ENCODE data around the gene KCNH6.

KCNH6 gene, protein sequence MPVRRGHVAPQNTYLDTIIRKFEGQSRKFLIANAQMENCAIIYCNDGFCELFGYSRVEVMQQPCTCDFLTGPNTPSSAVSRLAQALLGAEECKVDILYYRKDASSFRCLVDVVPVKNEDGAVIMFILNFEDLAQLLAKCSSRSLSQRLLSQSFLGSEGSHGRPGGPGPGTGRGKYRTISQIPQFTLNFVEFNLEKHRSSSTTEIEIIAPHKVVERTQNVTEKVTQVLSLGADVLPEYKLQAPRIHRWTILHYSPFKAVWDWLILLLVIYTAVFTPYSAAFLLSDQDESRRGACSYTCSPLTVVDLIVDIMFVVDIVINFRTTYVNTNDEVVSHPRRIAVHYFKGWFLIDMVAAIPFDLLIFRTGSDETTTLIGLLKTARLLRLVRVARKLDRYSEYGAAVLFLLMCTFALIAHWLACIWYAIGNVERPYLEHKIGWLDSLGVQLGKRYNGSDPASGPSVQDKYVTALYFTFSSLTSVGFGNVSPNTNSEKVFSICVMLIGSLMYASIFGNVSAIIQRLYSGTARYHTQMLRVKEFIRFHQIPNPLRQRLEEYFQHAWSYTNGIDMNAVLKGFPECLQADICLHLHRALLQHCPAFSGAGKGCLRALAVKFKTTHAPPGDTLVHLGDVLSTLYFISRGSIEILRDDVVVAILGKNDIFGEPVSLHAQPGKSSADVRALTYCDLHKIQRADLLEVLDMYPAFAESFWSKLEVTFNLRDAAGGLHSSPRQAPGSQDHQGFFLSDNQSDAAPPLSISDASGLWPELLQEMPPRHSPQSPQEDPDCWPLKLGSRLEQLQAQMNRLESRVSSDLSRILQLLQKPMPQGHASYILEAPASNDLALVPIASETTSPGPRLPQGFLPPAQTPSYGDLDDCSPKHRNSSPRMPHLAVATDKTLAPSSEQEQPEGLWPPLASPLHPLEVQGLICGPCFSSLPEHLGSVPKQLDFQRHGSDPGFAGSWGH
- 0 to 1.5 (median 0) reads per million in 17 experiments for total RNA-seq

DNA sequence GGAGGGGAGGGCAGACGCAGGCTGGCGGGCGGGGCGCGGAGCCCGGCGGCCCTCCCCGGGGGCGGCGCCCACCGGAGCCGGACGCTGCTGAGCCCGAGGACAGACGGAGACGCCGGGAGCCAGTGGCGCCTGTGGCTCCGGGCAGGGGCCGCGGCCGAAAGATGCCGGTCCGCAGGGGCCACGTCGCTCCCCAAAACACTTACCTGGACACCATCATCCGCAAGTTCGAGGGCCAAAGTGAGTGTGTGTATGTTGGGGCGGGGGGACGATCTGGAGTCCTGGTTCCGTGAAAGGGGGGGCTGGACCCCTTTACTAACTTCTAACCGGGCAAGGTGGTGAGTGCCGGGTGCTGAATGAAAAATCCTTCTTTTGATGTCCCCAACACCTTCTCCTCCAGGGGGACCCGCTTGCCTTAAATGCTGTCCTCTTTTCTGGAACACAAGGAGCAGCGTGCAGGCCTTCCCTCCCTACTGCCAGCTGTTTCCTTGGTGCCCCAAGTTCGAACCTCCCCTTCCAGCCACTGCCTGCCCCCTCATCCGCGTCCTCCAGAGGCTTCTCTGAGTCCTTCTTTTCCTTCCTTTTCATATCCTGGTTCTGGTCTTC lies at the start of gene KCNH6:
KCNH6 (plus strand) TSS at position 106 of the 603 bp plus-strand sequence; CDS start at position 162, 56 bp downstream.
- no peak for DNase-seq

DNA sequence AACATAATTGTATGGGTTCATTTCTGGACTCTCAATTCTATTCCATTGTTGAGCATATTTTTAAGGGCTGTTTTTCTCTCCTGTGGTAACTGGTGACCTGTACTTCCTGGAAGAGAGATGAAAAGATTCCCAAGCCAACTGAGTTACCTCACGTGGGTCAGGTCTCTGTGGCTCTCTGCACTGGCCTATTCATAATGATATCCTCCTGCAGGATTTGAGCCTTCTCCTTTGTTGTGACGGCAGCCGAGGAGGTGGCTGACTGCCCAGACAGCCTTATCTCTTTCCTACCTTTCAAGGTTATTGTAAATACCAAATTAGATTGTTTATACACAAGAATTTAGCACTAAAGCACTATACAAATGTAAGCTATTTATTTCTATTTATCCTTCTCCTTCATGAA lies 49.0 kb upstream of the KCNH6 start:
- DNase-seq: no peak

DNA sequence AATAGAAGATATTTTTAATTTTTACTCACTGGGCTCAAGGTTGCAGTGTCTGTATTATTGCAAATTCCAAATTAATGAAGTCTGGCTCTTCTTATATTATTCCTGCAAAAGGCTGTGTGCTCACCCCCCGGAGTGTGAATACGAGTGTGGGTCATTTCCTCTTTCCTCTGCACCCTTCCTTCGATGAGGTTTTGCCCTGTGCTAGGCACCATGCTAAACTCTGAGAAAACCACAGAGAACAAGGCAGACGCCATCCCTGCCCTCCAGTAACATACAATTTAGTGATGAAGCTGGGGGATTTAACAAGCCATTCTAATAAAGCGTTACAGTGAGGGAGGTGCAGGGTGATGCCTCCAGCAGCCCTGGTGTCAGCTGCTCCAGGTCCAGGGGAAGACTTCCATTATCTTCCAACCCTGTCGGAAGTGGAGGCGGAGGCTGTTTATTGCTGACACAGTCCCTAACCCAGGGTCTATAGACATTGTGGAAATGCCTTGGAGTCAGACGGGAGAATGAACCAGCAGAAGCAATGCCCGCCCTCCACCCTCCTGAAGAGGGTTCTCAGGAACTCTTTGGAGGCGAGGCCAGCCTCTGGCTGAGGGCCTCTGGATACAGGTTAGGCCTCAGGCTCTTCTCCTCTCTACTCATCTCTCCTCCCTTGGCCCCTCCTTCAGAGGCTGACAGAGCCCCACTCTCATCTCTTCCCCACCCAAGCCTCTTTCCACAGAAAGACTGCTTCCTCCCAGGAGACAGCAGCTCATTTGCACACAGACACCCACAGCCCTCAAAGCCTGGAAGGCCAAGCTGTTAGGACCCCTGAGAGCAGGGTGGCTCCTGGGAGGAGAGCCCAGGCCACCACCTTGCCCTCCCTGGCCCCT lies 48.3 kb upstream of the KCNH6 start:
- no peak for DNase-seq

DNA sequence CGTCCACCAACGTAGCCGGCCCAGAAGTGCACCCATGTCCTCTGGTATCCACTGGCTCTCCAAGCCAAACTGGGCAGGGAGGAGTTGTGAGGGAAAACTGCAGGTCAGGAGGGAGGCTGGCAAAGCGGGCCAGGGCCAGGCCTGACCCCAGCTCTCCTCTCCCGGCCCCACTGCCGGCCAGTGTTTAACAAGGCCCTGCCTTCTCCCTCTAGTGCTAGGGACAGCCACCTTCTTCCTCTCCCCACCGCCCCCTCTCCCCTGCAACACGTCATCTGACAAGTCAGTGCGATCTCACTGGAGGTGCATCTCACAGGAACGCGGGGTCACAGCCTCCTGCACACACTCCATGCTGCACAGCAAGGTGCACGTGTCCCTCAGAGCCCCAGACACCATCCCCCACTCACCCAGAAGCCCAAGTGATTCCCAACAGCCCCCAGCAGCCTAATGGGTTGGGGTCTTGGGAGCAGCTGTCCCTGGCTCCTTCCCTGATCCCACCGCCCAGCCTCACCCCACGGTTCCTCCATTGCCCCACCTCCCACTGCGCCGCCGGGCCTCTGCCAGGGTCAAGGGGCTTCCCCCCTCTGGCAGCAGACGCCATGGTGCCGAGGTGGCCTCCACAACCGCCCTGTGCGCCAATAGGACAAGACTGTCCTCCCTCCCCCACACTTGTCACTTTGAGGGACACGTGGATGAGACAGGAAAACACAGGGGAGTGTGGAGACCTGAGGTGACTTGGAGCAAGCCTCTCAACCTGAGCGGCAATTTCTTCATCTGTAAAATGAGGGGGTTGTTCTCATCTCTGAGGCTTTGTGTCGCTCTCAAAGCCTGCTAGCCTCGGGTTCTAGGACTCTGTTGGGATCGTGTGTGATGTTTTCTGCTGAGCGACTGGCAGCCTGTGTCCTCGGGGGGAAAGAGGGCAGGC lies 47.4 kb upstream of the KCNH6 start:
- DNase-seq: no peak

DNA sequence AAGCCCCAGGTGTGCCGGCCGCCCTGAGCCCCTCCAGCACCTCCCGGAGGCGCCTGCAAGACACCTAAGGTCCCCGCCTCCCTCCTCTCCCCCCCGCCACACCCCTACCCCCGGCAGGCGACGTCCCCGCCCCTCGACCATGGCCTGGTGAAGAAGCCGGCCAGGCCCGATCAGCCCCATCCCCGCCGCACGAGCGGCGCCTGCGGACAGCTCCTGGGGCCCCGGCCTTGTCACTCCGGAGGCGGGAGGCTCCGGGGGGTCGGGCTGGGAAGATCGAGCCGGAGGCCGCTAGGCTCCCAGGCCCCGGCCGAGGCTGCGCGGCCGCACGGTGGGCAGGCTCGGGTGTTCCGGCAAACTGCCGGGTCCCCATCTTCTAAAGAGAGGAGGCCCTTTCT lies 46.7 kb upstream of the KCNH6 start:
- DNase-seq: peak in 2 of 4 experiments; percentile 12 to 47

DNA sequence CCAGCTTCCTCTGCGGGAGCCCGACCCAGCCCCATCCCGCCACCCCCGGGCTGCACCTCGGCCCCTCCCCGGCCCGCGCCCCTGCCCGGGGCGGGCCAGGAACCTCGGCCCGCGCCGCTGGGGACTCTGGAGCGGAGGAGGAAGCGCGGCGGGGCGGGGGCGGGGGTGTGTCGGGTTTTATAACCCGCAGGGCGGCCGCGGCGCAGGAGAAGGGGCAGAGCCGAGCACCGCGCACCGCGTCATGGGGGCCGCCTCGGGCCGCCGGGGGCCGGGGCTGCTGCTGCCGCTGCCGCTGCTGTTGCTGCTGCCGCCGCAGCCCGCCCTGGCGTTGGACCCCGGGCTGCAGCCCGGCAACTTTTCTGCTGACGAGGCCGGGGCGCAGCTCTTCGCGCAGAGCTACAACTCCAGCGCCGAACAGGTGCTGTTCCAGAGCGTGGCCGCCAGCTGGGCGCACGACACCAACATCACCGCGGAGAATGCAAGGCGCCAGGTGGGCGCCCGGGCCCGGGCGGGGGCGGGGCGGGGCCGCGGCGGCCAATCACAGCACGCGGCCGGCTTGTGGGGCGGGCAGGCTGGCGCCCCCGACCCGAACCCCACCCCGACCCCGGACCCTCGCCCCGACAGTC lies 46.2 kb upstream of the KCNH6 start, which contains the start of gene ACE:
ACE (plus strand) TSS at position 208 of the 626 bp plus-strand sequence; CDS start at position 242, 34 bp downstream.
- peak; percentile 42 to 77 (median 53) for DNase-seq

DNA sequence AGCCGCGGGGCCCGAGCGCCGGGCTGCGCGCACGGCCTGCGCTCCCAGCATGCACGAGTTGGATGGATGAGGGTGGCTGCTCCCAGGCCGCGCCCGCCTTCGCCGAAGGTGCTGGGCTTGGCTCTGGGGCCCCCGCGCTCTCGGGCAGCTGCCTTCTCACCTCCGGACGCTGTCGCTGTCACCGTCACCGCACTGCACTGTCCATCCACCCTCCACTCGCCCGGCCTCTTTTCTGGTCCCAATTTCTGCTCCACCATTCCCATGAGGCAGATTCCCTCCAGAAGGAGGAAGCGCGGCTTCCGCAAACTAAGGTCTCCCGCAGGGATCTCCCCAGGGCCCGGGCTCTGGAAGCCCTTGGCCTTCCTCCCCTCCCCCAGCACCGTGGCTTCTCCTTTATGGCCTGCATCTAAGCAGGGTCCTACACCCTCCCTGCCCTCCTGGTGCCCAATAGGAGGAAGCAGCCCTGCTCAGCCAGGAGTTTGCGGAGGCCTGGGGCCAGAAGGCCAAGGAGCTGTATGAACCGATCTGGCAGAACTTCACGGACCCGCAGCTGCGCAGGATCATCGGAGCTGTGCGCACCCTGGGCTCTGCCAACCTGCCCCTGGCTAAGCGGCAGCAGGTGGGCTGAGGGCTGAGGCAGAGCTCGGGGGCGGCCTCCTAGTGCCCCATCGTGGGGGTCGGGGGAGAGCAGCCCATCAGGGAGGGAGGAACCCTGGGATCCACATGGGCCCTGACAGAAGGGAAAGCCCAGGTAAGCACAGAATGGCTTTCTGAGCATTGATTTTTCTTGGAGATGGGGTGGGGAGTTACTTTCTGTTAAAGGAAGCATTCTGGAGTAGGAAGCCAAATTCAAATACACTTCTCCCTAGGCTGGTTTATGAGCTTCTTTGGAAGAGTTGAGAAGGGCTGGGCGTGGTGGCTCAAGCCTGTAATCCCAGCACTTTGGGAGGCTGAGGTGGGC lies 45.4 kb upstream of the KCNH6 start:
- peak; percentile 61 to 80 (median 71) for DNase-seq

DNA sequence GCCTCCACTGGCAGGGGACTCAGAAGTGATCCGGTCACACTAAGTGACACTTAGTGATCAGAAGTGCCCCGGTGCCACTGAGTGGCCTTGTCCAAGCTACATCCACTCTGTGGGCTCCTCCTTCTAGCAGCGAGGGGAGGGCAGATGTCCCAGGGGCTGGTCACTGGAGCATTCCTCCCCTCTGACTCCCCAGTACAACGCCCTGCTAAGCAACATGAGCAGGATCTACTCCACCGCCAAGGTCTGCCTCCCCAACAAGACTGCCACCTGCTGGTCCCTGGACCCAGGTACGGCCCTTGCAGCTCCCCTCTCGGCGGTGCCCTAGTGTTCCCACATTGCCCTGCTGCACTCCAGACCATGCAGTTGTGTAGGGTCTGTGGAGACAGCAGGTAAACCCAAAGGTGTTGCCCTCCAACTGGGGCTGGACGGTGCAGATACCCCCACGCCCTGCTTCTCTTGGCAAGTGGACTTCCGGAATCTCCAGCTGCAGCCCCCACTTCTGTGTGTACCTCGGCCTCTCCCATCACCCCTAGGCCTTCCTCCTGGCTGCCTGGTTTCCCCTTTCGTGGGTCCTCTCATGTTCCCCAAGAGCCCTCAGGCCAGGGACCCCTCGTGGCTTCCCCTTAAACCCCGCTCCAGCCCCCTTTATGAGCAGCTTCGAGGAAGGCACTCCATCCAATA lies 44.2 kb upstream of the KCNH6 start:
- DNase-seq: peak; percentile 79 to 90 (median 85)

DNA sequence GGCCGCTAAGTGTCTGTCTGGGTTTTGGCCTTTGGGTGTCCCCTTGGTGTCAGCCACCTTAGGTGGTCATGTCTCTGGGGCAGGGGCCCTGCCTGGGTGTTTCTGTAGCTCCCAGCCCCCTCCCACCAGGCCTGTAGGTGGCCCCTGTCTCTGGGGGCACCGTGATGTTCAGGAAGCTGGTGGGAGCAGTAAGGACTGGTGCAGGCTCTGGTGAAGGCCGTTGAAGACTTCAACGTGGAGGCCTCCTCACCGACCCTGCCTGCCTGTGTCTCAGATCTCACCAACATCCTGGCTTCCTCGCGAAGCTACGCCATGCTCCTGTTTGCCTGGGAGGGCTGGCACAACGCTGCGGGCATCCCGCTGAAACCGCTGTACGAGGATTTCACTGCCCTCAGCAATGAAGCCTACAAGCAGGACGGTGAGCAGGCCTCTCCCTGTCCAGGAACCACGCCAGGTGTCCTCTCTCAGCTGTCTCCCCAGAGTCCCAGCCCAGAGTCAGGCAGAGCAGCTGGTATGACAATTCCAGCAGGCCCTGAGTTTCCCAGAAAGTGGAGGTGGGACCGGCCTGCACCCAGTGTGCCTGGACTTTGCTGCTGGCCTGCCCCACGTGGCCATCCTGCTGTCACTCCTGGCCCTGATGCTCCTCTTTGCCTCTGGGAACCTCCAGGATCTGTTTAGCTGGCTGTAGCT lies 43.5 kb upstream of the KCNH6 start:
- no peak for DNase-seq

DNA sequence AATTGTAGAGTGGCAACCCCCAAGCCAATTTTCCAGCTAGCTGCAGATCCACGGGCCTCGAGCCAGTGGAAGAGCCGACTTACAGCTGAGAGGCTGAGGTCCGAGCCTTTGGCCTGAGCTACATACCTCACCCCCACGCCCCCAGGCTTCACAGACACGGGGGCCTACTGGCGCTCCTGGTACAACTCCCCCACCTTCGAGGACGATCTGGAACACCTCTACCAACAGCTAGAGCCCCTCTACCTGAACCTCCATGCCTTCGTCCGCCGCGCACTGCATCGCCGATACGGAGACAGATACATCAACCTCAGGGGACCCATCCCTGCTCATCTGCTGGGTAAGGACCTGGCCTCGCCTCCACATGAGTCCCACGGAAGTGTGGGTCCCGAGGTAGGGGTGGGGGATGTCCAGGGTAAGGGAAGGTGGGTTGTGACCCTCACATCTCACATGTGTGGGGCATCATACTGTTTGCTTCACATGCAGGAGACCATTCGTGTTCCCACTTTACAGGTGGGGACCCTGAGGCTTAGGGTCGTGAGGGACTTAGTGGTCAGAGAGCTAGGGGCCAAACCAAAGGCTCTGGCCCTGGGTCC lies 42.9 kb upstream of the KCNH6 start:
- no peak for DNase-seq

DNA sequence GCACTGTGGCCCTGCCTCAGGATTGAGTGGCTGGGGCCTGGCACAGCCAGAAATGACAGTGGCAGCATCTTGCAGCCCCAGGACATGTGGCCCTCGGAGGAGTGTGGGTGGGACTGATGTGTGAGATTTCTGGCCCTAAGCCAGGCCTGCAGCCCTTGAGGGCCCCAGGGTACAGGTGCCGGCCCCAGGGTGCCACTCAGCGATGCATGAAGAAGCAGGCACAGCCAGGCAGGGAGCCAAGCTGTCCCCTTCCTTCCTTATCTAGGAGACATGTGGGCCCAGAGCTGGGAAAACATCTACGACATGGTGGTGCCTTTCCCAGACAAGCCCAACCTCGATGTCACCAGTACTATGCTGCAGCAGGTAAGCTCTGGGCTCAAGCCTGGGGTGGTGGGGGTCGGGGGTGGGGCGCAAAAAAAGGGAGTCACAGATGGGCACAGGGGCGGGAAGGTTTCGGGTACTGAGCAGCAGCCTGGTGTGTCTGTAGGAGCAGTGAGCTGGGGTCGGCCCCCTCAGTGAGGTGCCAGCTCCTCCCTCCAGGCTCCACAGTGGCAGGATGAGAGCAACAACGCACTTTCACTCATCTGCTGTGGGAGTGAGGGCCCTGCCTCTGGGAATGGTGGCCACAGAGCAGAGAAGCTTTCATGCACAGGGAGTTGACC lies 42.2 kb upstream of the KCNH6 start:
- DNase-seq: no peak

DNA sequence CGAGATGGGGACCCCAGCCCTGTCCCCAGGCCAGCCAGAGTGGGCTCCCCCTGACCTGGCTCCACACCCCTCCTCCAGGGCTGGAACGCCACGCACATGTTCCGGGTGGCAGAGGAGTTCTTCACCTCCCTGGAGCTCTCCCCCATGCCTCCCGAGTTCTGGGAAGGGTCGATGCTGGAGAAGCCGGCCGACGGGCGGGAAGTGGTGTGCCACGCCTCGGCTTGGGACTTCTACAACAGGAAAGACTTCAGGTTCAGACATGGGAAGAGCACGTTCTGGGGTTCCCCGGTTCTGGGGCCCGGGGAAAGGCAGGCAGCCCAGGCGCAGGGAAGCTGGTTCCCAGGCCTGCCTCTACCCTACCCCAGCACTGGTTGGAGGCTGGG lies 41.7 kb upstream of the KCNH6 start:
- no peak for DNase-seq

DNA sequence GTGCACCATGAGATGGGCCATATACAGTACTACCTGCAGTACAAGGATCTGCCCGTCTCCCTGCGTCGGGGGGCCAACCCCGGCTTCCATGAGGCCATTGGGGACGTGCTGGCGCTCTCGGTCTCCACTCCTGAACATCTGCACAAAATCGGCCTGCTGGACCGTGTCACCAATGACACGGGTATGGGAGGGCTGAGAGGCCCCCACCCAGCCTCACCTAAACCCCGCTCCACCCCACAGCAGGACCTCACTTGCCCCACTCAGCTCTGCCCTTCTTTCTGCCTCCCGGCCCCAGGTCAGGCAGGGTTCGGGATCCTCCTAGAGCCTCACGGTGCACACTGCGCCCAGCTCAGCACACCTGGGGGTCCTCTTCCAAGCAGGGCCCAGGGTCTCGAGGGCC lies 40.6 kb upstream of the KCNH6 start:
- no peak for DNase-seq

DNA sequence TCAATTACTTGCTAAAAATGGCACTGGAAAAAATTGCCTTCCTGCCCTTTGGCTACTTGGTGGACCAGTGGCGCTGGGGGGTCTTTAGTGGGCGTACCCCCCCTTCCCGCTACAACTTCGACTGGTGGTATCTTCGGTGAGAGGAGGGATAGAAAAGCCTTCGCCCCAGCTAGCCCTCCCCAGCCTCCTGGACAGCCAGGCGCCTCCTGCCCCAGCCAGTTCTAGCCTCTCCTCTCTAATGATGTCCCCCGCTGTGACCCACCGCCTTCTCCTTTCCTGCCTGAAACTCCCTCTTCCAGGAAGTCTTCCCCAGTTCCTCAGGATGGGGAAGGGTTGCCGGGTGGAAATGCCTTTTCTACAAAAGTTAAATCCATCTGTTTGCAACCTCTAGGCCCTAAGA lies 40.1 kb upstream of the KCNH6 start:
- no peak for DNase-seq

DNA sequence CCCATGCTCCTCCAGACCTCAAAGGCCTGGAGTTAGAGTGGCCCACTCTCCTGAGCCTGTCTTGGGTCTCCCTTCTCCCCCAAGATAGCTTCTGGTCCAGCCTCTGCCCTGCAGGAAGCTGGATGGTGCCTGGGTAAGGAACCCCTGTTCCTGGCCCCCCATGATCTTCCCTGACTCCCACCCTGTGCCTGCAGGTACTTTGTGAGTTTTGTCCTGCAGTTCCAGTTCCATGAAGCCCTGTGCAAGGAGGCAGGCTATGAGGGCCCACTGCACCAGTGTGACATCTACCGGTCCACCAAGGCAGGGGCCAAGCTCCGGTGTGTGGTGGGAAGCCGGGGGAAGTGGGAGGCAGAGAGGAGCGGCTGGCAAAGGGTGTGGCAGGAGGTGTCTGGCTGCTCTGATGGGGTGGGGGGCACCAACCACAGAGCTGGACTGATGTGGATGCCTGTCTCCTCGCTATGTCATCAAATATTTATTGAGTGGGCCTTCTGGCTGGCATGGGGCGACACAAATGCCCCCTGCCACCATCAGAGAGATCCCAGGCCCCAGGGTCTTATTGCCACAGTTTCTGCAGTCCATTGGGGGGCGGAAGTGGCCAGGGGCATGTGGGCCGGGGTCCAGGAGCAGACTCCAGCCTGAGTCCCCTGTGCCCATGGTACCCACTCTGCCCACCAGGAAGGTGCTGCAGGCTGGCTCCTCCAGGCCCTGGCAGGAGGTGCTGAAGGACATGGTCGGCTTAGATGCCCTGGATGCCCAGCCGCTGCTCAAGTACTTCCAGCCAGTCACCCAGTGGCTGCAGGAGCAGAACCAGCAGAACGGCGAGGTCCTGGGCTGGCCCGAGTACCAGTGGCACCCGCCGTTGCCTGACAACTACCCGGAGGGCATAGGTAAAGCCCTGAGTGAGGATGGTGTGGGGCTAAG lies 39.2 kb upstream of the KCNH6 start:
- no peak for DNase-seq
